Activated T-cell treated with anti-CD3 and anti-CD28 coated beads for 48 hours (primary cell): ENCODE results near the gene URI1.

ENCODE experiments used
- DNase-seq: peaks from one replicate; pipeline ENCODE4 v3.0.0-alpha.2; 2020; ENCODE audit warnings: low read depth

The URI1 gene

GRCh38 chr19:30059741-30060457, 117.9 kb downstream of the URI1 start:
- DNase-seq = no peak

GRCh38 chr19:30060531-30061222, 118.6 kb downstream of the URI1 start:
- DNase-seq = no peak

GRCh38 chr19:30061223-30062064, 119.4 kb downstream of the URI1 start:
- no peak for DNase-seq

GRCh38 chr19:30062065-30062906, 120.2 kb downstream of the URI1 start:
- no peak for DNase-seq

- DNase-seq = no peak
Measured at GRCh38 chr19:30062907-30063649, 121.0 kb downstream of the URI1 start.

GRCh38 chr19:30063650-30064347, 121.8 kb downstream of the URI1 start:
- no peak for DNase-seq

GRCh38 chr19:30064348-30064699, 122.3 kb downstream of the URI1 start:
- DNase-seq = no peak

- no peak for DNase-seq
Measured at GRCh38 chr19:30064771-30065494, 122.9 kb downstream of the URI1 start.

- DNase-seq = no peak
Measured at GRCh38 chr19:30065680-30066606, 123.9 kb downstream of the URI1 start.
